Prostate gland (tissue), 2 donors: ENCODE data around the gene ADGRL2. TPM values are rescaled to one million over a fixed set of nuclear protein-coding genes. Genes with fewer than 3 reads are reported as not detected.

Source experiments
- DNase-seq: peaks from one replicate; pipeline ENCODE4 v3.0.0-alpha.2; 2019; ENCODE audit warnings: low spot score
- H3K27ac ChIP-seq, 2 donors: fragments of 200-600 bp; sonication (generic); 2 replicates each; pipeline ENCODE4 v1.5.1; 2017 to 2019
- H3K27me3 ChIP-seq: fragments of 200-600 bp; sonication (generic); replicated peaks from 2 replicates; pipeline ENCODE4 v1.5.1; 2019; ENCODE audit not compliant: insufficient read depth
- H3K36me3 ChIP-seq, 2 donors: fragments of 200-600 bp; sonication (generic); 1 replicate in 1 of 2; 2 replicates in 1 of 2; pipeline versions ENCODE4 v1.5.1 to v1.8.1; 2017 to 2019
- H3K4me1 ChIP-seq: fragments of 200-600 bp; sonication (generic); replicated peaks from 2 replicates; pipeline ENCODE4 v1.5.1; 2019
- H3K4me3 ChIP-seq, 2 donors: fragments of 200-600 bp; sonication (generic); 2 replicates each; pipeline ENCODE4 v1.5.1; 2017 to 2019
- H3K9me3 ChIP-seq: fragments of 200-600 bp; sonication (generic); 2 replicates; pipeline ENCODE4 v1.5.1; 2017
- CTCF ChIP-seq, 4 experiments: fragments of 200-600 bp in 2 of 4; fragments of 450-650 bp in 2 of 4; sonication (generic) in 2 of 4; IDR thresholded peaks; 1 replicate in 3 of 4; 2 replicates in 1 of 4; pipeline ENCODE4 v1.5.1; 2016 to 2019; ENCODE audit warnings: antibody characterized with exemption in 4 of 4, mild to moderate bottlenecking in 2 of 4, moderate library complexity in 2 of 4
- POLR2A ChIP-seq: fragments of 450-650 bp; IDR thresholded peaks from one replicate; pipeline ENCODE4 v1.6.1; 2016; ENCODE audit warnings: antibody characterized with exemption, mild to moderate bottlenecking
- POLR2AphosphoS5 ChIP-seq: sonication (generic); formaldehyde crosslinking; IDR thresholded peaks from one replicate; pipeline ENCODE4 v1.6.1; 2017; ENCODE audit warnings: antibody characterized with exemption
- WGBS: methylation state at CpG from one replicate; pipeline ENCODE4 v1.1.5; 2018; 5-methylcytosine and 5-hydroxymethylcytosine counted together
- intact Hi-C: fragments of 100-400 bp; cut with DNase I; formaldehyde crosslinking; loops from one replicate; pipeline ENCODE4 v1.14.2; 2022
- total RNA-seq, 2 donors: library from RNA; depleted of rRNA; stranded (reverse); fragments of >200 nt; gene quantifications; one replicate each; pipeline ENCODE4 v1.1.0, GENCODE V29; 2016

Gene ADGRL2
- total RNA-seq, 2 donors from 2014 or later, result 34.0 to 54.0 TPM

GRCh38 chr1:81950037-81950436 is 149.3 kb downstream of the ADGRL2 start:
- no peak for DNase-seq
- intact Hi-C loops, result no loop called here
- no peaks in the 10 kb centered on the region for H3K36me3 ChIP-seq
- H3K27me3 ChIP-seq, result no peaks in the 10 kb centered on the region
- TF ChIP-seq CTCF (IDR thresholded peaks at IDR 0.05) (no peak), POLR2AphosphoS5 (no peak), POLR2A (no peak)
- H3K27ac ChIP-seq, result no peak overlapping the region
- no peak overlapping the region for H3K4me3 ChIP-seq
- H3K9me3 ChIP-seq, result no peaks in the 10 kb centered on the region
- H3K4me1 ChIP-seq, result no peaks in the 10 kb centered on the region

GRCh38 chr1:81950591-81951244 is 150.0 kb downstream of the ADGRL2 start:
- H3K4me3 ChIP-seq, result no peak overlapping the region
- WGBS, result 79% methylated on average over 3 of the region's 3 CpGs
- no peaks in the 10 kb centered on the region for H3K27me3 ChIP-seq
- H3K4me1 ChIP-seq, result no peaks in the 10 kb centered on the region
- no peak overlapping the region for H3K27ac ChIP-seq
- no peaks in the 10 kb centered on the region for H3K36me3 ChIP-seq
- DNase-seq, result no peak
- no peaks in the 10 kb centered on the region for H3K9me3 ChIP-seq
- TF ChIP-seq CTCF (IDR thresholded peaks at IDR 0.05), result no peak
- TF ChIP-seq POLR2A, result no peak
- no peak for TF ChIP-seq POLR2AphosphoS5
- intact Hi-C loops, result no loop called here

DNA sequence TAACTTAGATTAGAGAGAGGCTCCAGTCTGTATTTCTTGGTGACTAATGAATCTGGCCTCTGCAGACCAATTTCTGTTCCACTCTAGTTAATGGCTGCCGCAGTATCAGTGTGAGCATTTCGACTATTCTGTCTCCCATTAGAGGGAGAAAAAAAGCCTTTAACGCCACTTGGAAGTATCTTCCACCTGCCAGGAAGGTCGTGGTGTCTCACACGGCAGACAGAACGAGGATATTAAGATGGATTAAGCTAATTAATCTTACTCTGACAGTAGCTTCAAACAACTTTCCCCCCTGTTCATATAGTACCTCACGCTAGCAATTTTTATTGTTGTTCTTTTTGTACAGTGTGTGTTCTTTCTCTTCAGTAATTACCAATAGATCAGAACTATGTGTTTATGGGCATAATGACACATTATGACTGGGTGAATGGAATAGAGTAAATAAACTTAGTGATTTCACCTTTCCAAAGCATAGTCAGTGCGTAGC is 153.8 kb downstream of the ADGRL2 start:
- DNase-seq, result no peak
- Histone ChIP-seq H3K36me3 (no peaks in the 10 kb centered on the region), H3K9me3 (no peaks in the 10 kb centered on the region), H3K4me3 (no peak overlapping the region), H3K4me1 (no peaks in the 10 kb centered on the region), H3K27ac (no peak overlapping the region), H3K27me3 (no peaks in the 10 kb centered on the region)
- intact Hi-C loops, result no loop called here
- TF ChIP-seq POLR2AphosphoS5 (no peak), CTCF (IDR thresholded peaks at IDR 0.05) (no peak), POLR2A (no peak)
- 40% methylated on average over 8 of the region's 8 CpGs for WGBS

DNA sequence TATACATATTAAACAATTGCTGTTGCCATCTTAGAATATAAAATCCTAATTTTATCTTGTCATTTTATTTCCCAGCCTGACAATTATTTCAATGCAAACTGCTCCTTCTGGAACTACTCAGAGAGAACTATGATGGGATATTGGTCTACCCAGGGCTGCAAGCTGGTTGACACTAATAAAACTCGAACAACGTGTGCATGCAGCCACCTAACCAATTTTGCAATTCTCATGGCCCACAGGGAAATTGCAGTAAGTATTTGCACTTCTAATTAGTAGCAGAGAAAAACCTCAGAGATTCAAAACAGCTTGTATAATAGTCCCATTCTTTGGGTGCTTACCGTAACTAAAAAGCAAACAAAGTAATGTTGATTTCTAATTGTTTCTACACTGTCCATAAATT is 167.2 kb downstream of the ADGRL2 start:
- no peak for DNase-seq
- Histone ChIP-seq H3K36me3 (no peaks in the 10 kb centered on the region), H3K4me3 (no peak overlapping the region), H3K4me1 (no peaks in the 10 kb centered on the region), H3K27ac (no peak overlapping the region), H3K9me3 (no peaks in the 10 kb centered on the region), H3K27me3 (no peaks in the 10 kb centered on the region)
- intact Hi-C loops, result no loop called here
- no peak for TF ChIP-seq CTCF (IDR thresholded peaks at IDR 0.05)
- TF ChIP-seq POLR2AphosphoS5, result no peak
- TF ChIP-seq POLR2A, result no peak
- WGBS, result 53% methylated on average over 3 of the region's 3 CpGs

DNA sequence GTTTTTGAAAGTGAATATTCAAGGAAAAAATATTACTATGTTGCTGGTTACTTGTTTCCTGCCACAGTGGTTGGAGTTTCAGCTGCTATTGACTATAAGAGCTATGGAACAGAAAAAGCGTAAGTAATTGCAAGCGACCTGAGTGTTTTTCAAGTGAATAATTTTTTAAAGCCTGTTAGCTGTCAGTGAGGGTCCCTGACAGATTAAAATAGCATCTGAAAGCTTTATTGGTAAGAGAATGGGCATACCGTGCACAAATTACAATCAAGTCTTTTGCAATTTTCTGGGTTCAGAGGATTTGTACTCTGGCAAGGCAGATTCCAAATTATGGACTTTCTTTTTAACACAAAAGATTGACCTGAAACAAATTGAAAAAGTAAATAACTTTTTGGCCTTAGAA is 169.7 kb downstream of the ADGRL2 start:
- Histone ChIP-seq H3K4me3 (no peak overlapping the region), H3K9me3 (no peaks in the 10 kb centered on the region), H3K36me3 (no peaks in the 10 kb centered on the region), H3K4me1 (no peaks in the 10 kb centered on the region), H3K27ac (no peak overlapping the region), H3K27me3 (no peaks in the 10 kb centered on the region)
- intact Hi-C loops, result no loop called here
- WGBS, result 95% methylated on average over 3 of the region's 3 CpGs
- TF ChIP-seq POLR2A (no peak), POLR2AphosphoS5 (no peak), CTCF (IDR thresholded peaks at IDR 0.05) (no peak)
- no peak for DNase-seq
